Measurements from ENCODE around the gene ATP9B.

DNA sequence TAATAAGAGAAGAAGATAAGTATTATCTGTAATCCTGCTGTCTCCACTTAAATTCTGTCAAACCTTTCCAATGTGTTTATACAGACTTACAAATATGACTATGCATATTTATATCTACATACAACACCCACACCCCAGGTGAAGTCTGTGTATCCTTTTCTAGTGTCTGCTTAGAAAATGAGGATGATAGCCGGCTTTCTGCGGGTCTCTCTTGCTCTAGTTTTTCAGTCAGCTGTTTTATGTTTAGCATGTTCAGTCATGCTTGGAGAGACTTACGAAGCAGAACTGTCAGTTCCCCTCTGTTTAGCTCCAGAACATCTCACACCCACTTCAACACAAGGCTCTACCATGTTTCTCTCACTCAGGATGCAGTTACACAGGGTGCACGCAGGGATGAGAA lies 189.3 kb downstream of the ATP9B start:
- TF ChIP-seq, protein P1, sequence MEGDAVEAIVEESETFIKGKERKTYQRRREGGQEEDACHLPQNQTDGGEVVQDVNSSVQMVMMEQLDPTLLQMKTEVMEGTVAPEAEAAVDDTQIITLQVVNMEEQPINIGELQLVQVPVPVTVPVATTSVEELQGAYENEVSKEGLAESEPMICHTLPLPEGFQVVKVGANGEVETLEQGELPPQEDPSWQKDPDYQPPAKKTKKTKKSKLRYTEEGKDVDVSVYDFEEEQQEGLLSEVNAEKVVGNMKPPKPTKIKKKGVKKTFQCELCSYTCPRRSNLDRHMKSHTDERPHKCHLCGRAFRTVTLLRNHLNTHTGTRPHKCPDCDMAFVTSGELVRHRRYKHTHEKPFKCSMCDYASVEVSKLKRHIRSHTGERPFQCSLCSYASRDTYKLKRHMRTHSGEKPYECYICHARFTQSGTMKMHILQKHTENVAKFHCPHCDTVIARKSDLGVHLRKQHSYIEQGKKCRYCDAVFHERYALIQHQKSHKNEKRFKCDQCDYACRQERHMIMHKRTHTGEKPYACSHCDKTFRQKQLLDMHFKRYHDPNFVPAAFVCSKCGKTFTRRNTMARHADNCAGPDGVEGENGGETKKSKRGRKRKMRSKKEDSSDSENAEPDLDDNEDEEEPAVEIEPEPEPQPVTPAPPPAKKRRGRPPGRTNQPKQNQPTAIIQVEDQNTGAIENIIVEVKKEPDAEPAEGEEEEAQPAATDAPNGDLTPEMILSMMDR (conservative IDR thresholded peaks at IDR 0.05 in 1 of 2, IDR thresholded peaks at IDR 0.05 in 1 of 2; ENCODE audit: extremely low read depth in 1 of 2, insufficient read depth in 1 of 2, low read depth in 1 of 2, low read length in 2 of 2) = no peak
- TF ChIP-seq EZH2 (IDR thresholded peaks at IDR 0.05; ENCODE audit: borderline replicate concordance, low read length) = no peak
